K562 (cell line): ENCODE data around the gene MPDU1. TPM values are rescaled to one million over a fixed set of nuclear protein-coding genes. Genes with fewer than 3 reads are reported as not detected.

Experiments
- ARID3A ChIP-seq: IDR thresholded peaks from 2 replicates; pipeline ENCODE4 v1.6.1; 2012; ENCODE audit warnings: low read depth, low read length, improper control_type of control experiment, borderline replicate concordance
- CHAMP1 ChIP-seq: fragments of 450-650 bp; IDR thresholded peaks from 2 replicates; pipeline ENCODE4 v1.6.1; 2016; ENCODE audit warnings: mild to moderate bottlenecking
- FOSL1 ChIP-seq: fragments of 200-800 bp; sonication (Bioruptor generic); conservative IDR thresholded peaks from 2 replicates; pipeline ENCODE4 v1.6.1; 2016; ENCODE audit warnings: missing genetic modification characterization, missing compliant biosample characterization
- HDGF ChIP-seq: fragments of 450-650 bp; IDR thresholded peaks from 2 replicates; pipeline ENCODE4 v1.6.1; 2016
- MYBL2 ChIP-seq, 2 experiments: fragments of 450-650 bp in 1 of 2; sonication (generic) in 1 of 2; formaldehyde crosslinking in 1 of 2; IDR thresholded peaks; 2 replicates each; pipeline versions ENCODE4 v1.6.1 to v1.8.1; 2017 to 2022; ENCODE audit warnings: borderline replicate concordance in 1 of 2, inconsistent platforms in 1 of 2, low read depth in 1 of 2, mild to moderate bottlenecking in 1 of 2, missing genetic modification reagents in 1 of 2, moderate library complexity in 1 of 2
- NCOA4 ChIP-seq: fragments of 450-650 bp; IDR thresholded peaks from 2 replicates; pipeline ENCODE4 v1.6.1; 2018; ENCODE audit warnings: mild to moderate bottlenecking; ENCODE audit not compliant: partially characterized antibody
- PYGO2 ChIP-seq: fragments of 450-650 bp; IDR thresholded peaks from 2 replicates; pipeline ENCODE4 v1.6.1; 2016; ENCODE audit warnings: mild to moderate bottlenecking, missing genetic modification characterization, moderate library complexity, missing compliant biosample characterization
- SMARCC2 ChIP-seq: fragments of 450-650 bp; IDR thresholded peaks from 2 replicates; pipeline ENCODE4 v1.6.1; 2017; ENCODE audit warnings: antibody characterized with exemption, moderate library complexity, mild to moderate bottlenecking, low read depth
- SPI1 ChIP-seq: IDR thresholded peaks from 2 replicates; pipeline ENCODE4 v1.6.1; 2011; ENCODE audit warnings: low read depth, low read length, control low read depth, borderline replicate concordance
- ZNF140 ChIP-seq: fragments of 250-450 bp; sonication (Bioruptor Pico); IDR thresholded peaks from 2 replicates; pipeline ENCODE4 v1.8.0; 2021; ENCODE audit warnings: moderate library complexity, mild to moderate bottlenecking, inconsistent platforms
- ZNF280A ChIP-seq: fragments of 450-650 bp; IDR thresholded peaks from 2 replicates; pipeline ENCODE4 v1.6.1; 2018; ENCODE audit warnings: mild to moderate bottlenecking, low read depth; ENCODE audit not compliant: partially characterized antibody
- ZNF445 ChIP-seq: fragments of 250-450 bp; sonication (Bioruptor Pico); IDR thresholded peaks from 2 replicates; pipeline ENCODE4 v1.4.0; 2020; ENCODE audit warnings: low read depth, mild to moderate bottlenecking, moderate library complexity
- polyA plus RNA-seq, 8 experiments: library from polyadenylated mRNA; depleted of rRNA in 4 of 8; stranded (reverse) in 5 of 8; unstranded in 3 of 8; fragments of >200 nt; fragmentation: Nextera tagmentation in 2 of 8; fragmentation: Illumina TruSeq in 1 of 8; extraction: Ambion mirVana in 2 of 8; extraction: Trizol in 1 of 8; gene quantifications; 2 replicates each; pipeline versions ENCODE4 v1.2.1 to v1.2.3, GENCODE V29; 2011 to 2014; ENCODE audit warnings: inconsistent platforms in 1 of 8, missing spikeins in 1 of 8
- total RNA-seq, 7 experiments: library from RNA; depleted of rRNA in 6 of 7; stranded (reverse); fragments of >200 nt in 6 of 7; fragmentation: Illumina TruSeq in 2 of 7; extraction: Trizol in 2 of 7; gene quantifications; 2 replicates each; pipeline versions ENCODE4 v1.2.1 to v1.2.3, GENCODE V29; 2011 to 2021; ENCODE audit warnings: low replicate concordance in 1 of 7
- TF ChIP-seq, protein P1 (sequence below): fragments of 450-650 bp; formaldehyde crosslinking; IDR thresholded peaks from 2 replicates; pipeline ENCODE4 v1.4.0; 2020; ENCODE audit warnings: mild to moderate bottlenecking, moderate library complexity
- TF ChIP-seq, protein P2 (sequence below), 2 experiments: fragments of 150-350 bp in 1 of 2; IDR thresholded peaks; 2 replicates each; pipeline ENCODE4 v1.6.1; 2012 to 2016; ENCODE audit warnings: low read depth in 2 of 2, low read length in 2 of 2, mild to moderate bottlenecking in 1 of 2, moderate library complexity in 1 of 2

Gene MPDU1
- total and polyA plus RNA-seq, 9 of the 15 experiments (the other 6 are each of a cell fraction or from before 2014, with no cell fraction given): 4.9 to 179 (median 77.1) TPM

- TF ChIP-seq, protein P1, sequence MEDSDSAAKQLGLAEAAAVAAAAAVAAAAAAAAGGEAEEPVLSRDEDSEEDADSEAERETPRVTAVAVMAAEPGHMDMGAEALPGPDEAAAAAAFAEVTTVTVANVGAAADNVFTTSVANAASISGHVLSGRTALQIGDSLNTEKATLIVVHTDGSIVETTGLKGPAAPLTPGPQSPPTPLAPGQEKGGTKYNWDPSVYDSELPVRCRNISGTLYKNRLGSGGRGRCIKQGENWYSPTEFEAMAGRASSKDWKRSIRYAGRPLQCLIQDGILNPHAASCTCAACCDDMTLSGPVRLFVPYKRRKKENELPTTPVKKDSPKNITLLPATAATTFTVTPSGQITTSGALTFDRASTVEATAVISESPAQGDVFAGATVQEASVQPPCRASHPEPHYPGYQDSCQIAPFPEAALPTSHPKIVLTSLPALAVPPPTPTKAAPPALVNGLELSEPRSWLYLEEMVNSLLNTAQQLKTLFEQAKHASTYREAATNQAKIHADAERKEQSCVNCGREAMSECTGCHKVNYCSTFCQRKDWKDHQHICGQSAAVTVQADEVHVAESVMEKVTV (CRISPR knock-in tag): no peak
- TF ChIP-seq FOSL1 (tag) (no peak), ZNF140 (CRISPR knock-in tag) (no peak), ZNF280A (no peak), MYBL2 (IDR thresholded peaks at IDR 0.05; ENCODE audit: low read depth) (no peak; the same call in 1 of the 2 replicates), MYBL2 (CRISPR knock-in tag; IDR thresholded peaks at IDR 0.05; ENCODE audit: borderline replicate concordance) (no peak), SPI1 (no peak; the same call in 1 of the 2 replicates), CHAMP1 (no peak), SMARCC2 (no peak), ZNF445 (CRISPR knock-in tag) (no peak), PYGO2 (tag) (no peak), ARID3A (no peak), HDGF (0 out of 2 replicates have a peak, but pooled peaks have one; percentile 33), NCOA4 (no peak)
- TF ChIP-seq, protein P2, sequence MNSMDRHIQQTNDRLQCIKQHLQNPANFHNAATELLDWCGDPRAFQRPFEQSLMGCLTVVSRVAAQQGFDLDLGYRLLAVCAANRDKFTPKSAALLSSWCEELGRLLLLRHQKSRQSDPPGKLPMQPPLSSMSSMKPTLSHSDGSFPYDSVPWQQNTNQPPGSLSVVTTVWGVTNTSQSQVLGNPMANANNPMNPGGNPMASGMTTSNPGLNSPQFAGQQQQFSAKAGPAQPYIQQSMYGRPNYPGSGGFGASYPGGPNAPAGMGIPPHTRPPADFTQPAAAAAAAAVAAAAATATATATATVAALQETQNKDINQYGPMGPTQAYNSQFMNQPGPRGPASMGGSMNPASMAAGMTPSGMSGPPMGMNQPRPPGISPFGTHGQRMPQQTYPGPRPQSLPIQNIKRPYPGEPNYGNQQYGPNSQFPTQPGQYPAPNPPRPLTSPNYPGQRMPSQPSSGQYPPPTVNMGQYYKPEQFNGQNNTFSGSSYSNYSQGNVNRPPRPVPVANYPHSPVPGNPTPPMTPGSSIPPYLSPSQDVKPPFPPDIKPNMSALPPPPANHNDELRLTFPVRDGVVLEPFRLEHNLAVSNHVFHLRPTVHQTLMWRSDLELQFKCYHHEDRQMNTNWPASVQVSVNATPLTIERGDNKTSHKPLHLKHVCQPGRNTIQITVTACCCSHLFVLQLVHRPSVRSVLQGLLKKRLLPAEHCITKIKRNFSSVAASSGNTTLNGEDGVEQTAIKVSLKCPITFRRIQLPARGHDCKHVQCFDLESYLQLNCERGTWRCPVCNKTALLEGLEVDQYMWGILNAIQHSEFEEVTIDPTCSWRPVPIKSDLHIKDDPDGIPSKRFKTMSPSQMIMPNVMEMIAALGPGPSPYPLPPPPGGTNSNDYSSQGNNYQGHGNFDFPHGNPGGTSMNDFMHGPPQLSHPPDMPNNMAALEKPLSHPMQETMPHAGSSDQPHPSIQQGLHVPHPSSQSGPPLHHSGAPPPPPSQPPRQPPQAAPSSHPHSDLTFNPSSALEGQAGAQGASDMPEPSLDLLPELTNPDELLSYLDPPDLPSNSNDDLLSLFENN (IDR thresholded peaks at IDR 0.05; ENCODE audit: low read depth in 2 of 2, low read length in 2 of 2): 0 out of 4 replicates have a peak, but pooled peaks of 1 of the 2 experiments have one; percentile 3
These were observed at the start of gene MPDU1 (continued) for GRCh38 chr17:7583253-7584109.
